HG02678 (cell line): ENCODE measurements around the gene NFE2L3.
"Not testable (repeated sequence)": the region's sequence is repeated elsewhere in the genome, so short reads cannot be mapped to it uniquely, and the experiment has no call there.

Experiments used
- ATAC-seq: cut with Tn5 transposase; IDR thresholded peaks from one replicate; pipeline ENCODE4 v1.9.1; 2021; ENCODE audit warnings: mild to moderate bottlenecking, moderate library complexity; ENCODE audit not compliant: unreplicated experiment

The NFE2L3 gene, protein sequence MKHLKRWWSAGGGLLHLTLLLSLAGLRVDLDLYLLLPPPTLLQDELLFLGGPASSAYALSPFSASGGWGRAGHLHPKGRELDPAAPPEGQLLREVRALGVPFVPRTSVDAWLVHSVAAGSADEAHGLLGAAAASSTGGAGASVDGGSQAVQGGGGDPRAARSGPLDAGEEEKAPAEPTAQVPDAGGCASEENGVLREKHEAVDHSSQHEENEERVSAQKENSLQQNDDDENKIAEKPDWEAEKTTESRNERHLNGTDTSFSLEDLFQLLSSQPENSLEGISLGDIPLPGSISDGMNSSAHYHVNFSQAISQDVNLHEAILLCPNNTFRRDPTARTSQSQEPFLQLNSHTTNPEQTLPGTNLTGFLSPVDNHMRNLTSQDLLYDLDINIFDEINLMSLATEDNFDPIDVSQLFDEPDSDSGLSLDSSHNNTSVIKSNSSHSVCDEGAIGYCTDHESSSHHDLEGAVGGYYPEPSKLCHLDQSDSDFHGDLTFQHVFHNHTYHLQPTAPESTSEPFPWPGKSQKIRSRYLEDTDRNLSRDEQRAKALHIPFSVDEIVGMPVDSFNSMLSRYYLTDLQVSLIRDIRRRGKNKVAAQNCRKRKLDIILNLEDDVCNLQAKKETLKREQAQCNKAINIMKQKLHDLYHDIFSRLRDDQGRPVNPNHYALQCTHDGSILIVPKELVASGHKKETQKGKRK

DNA sequence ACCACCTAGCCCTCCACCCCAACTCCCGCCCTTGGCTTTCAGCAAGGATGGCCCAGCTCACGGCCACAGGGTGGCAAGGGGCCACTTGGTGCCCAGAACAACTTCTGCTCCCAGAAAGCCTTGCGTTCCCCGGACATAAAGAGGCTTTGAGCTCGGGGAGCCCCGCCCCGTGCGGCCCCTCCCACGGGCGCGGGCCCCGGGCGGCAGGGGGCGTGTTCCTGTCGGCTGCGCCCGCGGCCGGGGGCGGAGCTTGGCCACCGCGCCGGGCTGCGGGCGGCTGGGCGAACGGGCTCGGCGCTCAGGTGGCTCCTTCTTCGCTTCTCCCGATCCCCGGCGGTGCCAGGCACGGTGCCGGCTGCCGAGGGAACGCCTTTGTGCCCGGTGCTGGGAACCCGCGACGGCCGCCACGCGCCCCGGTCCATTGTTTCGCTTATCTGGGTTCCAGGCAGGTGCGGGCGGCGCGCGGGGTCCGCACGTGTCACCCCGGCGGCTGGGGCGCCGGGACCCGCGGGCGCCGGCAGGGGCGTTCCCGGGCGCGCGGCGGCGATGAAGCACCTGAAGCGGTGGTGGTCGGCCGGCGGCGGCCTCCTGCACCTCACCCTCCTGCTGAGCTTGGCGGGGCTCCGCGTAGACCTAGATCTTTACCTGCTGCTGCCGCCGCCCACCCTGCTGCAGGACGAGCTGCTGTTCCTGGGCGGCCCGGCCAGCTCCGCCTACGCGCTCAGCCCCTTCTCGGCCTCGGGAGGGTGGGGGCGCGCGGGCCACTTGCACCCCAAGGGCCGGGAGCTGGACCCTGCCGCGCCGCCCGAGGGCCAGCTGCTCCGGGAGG lies at the start of gene NFE2L3:
TSS of gene NFE2L3 (plus strand) at position 246 of the 829 bp plus-strand sequence. CDS start at position 547, 301 bp downstream.
- peak; percentile 68 for ATAC-seq

DNA sequence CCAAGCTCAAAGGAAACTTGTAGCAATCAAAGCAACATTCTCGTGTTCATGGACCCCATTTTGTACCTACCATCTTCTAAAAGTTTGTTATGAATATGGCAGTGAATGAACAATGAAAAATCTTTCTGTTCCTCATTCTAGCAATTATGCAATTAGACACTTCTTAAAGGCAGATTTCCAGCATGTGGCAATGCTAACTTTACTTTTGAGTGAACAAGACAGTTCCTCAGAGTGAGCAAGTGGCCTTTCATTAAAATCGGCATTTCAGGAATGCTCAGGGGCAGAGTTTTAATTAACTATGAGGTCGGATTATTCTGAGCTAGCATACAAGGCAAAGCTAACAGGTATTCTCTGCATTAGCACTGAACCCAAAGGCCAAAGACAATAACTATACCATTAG lies 48.4 kb upstream of the NFE2L3 start:
- no peak for ATAC-seq

DNA sequence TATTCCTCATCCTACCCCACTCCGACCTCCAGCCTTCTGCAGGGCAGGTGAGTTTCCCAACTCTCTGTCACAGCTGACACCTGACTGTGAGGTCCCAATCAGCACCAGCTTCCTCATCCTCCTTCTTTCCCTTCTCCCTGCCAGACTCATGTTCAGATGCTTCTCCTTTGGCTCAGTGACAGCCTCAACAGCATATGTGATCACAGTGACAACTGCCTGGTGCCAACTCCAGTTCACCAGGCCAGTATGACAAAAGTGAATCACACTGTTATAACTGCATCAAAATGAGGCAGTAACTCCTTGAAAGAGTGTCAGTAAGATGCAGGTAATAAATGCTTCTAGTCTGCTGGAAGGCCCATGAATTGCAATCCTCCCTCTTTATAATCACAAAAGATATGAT lies 46.8 kb upstream of the NFE2L3 start:
- no peak for ATAC-seq

DNA sequence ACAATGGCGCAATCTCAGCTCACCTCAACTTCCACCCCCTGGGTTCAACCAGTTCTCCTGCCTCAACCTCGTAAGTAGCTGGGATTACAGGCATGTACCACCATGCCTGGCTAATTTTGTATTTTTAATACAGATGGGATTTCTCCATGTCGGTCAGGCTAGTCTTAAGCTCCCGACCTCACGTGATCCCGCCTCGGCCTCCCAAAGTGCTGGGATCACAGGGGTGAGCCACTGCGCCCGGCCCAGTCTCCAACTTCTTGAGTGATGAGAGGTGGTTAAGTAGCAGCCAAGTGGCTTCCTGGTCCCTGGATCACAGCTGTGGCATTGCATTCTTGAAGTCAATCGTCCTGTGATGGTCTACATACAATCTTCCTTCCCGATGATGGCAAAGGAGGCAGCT lies 46.1 kb upstream of the NFE2L3 start:
- ATAC-seq = no peak

DNA sequence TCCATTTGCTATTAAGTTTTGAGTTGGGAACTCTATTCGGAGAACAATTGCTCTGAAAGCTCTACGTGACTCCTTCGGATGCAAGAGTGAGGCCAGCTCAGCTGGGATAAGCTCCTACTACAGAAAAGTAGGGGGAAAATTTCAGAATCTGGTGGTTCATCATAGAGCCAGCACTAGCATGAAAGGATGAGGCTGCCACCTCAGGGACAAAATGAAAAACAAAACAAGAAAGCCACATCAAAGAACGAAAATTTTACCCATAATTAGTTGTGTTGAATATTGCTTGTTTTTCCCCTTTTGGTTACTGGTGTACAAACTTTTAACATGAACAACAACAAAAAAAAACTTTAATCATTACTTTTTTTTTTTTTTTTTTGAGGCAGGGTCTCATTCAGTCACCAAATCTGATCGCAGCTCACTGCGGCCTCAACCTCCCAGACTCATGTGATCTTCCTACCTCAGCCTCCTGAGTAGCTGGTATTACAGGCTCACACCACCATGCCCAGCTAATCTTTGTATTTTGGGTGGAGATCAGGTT lies 39.7 kb upstream of the NFE2L3 start:
- no peak for ATAC-seq

DNA sequence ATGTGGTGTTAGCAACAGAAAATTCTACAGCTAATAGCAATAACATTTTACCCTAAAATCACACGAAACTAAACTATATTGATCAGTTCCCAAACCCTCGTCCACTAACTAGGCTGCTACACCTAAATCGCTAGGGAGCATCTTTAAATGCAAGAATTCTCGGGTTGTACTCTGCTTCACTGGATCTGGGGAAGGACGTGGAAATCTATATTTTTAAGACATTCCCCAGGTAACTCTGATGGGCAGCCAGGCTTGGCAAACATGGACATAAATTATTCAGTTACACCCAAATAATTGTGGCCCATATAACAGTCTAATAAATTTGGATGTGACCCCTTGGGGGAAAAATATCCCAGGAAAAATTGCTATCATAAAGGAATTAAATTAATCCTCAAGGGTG lies 36.3 kb upstream of the NFE2L3 start:
- no peak for ATAC-seq

DNA sequence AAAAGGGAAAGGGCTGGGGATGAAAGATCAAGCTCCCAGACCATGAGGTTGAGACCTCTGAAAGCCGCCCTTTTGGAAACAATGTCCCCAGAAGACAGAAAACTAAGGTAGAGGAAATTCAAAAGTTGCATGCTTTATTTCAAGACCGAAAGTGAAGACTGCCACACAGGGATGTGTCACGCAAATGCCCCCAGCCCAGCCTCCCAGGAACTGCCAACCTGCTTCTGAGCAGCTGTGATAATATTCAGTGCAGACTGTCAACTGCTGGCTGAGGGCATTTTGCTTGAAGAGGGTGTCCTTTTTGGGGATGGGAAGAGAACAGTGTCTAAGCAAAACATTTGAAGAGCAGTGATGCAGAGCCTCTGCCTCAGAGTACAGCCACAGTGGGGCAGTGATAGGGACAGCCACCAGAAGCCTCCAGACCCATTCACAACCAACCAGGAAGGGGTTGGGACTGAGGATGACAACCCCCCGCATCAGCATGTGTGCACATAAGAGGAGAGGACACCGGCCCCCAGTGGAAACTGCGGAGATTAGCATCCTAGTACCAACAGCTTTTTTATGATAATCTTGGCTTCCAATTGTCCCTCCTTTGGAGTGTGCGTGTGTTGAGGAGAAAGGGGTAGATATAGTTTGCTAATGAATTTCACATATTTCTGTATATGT lies 34.7 kb upstream of the NFE2L3 start:
- ATAC-seq = no peak

DNA sequence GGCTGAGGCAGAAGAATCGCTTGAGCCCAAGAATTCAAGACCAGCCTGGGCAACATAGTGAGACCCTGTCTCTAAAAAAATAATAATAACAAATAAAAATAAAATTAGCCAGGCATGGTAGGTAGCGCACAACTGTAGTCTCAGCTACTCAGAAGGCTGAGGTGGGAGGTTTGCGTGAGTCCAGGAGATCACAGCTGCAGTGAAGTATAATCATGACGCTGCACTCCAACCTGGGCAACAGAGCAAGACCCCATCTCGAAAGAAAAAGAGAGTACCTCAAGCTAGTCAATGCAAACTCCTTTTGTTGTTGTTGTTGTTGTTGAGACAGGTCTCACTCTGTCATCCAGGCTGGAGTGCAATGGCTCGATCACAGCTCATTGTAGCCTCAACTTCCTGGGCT lies 34.0 kb upstream of the NFE2L3 start:
- no peak for ATAC-seq

DNA sequence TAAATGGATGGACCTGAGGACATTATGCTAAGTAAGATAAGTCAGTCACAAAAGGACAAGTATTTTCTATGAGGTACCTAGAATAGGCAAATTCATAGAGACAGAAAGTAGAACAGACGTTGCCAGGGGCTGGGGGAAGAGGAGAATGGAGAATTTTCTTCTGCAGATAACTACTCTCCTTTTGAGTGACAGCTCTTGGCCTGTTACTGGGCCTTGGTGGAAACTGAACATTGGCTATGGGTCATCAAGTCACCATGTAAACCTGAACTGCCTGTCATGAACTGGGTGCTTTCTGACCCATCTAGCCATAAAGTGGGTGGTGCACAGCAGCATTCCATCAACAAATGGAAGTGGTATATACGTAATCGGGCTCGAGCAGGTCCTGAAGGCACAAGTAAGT lies 29.3 kb upstream of the NFE2L3 start:
- no peak for ATAC-seq

DNA sequence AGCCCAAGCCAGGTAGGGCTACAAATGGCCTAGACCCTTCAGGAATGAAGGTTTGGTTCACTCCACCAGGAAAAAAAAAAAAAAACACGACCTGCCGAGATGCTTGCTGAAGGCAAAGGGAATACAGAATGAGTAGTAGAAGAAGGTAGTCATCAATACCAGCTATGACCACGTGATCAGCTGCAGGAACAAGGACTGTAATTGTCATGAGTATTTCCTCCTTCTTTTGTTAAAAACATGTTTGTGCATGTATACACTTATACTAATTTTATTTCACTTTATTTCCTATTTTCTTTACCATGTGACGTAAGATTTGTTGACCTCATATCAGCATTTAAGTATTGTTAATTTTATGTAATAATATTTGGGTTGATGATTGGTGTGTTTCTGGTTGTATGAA lies 27.2 kb upstream of the NFE2L3 start:
- ATAC-seq = not testable (repeated sequence)

DNA sequence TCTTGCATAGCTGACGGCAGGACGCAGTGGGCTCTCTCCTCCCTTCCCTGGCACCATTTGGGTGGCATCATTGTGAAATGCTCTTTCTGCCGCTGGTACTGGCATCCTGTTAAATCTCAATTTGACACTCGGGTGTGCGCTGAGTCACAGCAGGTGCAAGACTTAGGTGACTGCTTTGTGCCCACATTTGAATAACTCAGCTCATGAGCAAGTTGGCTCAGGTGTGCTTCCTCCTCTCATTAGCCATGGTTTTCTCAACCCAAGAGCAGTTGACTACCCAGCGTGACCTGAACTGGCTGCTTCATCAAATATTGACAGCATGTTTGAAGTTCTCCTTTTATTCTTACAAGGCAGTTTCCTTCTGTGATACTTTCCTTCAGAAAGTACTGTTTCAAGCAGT lies 24.6 kb upstream of the NFE2L3 start:
- ATAC-seq = no peak

DNA sequence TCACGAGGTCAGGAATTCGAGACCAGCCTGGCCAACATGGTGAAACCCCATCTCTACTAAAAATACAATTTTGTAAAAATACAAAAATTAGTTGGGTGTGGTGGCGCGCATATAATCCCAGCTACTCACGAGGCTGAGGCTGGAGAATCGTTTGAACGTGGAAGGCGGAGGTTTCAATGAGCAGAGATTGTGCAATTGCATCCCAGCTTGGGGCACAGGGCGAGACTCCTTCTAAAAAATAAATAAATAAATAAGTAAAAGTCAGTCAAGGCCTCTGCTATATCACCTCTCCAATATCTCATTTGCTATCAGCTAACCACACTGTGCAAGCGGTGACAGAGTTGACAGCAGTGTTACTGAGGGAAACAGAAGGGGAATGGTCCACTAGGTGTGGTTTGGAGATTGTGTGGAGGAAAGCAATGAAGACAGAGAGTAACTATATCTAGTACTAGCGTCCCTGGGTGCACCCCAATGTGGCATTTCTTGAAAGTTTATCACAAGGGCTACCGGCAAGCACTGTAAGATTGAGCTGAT lies 20.9 kb upstream of the NFE2L3 start:
- no peak for ATAC-seq

DNA sequence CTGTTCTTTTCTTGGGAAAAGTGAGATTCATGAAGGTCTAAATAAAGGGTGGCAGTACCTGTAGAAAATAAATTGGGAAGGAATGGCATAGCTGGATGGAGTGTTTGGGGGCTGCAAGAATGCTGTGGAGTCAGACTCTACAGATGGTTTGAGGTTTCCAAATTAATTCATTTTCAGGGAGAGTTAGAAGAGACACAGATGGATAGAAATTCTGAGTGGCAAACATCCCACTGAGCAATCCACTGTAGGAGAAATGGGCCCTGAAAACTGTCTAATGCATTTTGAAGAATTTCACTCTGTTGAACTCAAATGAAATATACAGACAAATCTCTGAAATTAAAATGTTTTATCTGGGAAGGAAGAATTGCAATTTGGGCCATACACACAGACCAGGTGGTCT lies 16.9 kb upstream of the NFE2L3 start:
- no peak for ATAC-seq

DNA sequence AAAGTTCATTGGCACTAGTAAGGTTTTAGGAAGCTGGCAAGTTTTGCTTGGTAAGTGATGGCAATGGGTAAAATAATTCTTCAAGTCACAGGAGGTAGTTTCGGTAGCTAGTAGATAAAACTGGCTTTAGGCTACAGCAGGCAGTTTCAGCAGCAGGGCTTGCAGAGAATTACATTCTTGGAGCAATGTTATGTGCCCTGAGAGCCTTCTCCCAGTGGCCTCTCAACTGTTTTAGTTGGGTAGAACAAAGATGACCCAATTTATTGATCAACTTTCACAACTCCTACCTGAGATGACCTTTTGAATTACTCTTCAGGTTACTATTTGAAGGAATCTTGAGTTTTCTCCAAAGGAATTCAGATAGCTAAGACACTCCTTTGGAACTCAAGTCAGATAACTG lies 16.4 kb upstream of the NFE2L3 start:
- no peak for ATAC-seq

DNA sequence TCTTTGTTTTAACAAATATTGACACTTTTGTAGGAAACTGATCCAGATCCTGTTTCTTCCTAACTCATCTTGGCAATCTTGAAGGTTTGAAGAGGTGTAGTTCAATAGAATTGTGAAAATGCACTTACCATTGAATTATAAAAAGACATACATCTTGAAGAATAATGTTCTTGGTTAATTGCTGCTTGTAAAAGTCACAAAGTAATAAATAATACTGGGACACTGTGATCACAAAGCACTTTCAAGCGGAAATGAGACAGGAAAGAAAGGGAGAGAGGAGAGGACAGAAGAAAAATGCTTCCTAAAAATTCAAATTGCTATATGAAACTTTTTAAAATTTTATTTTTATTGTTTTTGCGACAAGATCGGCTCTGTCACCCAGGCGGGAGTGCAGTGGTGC lies 15.2 kb upstream of the NFE2L3 start:
- ATAC-seq = no peak

DNA sequence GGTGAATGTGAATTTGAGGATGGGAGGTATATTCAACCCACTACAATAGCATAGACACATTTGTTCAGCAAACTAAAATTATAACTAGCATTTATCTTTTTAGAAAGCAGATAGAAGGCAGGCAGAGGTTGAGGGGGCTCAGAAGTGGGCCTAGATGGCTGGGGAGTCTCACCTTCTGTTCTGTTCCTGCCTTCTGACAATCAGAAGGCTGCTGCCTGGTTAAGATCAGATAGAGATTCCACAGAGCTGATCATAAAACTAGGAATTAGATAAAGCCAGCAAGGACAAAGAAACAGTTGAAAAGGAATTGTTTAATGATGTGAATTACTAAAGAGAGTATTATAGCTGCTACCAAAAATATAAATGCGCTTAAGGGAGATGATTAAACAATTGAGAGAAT lies 11.6 kb upstream of the NFE2L3 start:
- no peak for ATAC-seq

DNA sequence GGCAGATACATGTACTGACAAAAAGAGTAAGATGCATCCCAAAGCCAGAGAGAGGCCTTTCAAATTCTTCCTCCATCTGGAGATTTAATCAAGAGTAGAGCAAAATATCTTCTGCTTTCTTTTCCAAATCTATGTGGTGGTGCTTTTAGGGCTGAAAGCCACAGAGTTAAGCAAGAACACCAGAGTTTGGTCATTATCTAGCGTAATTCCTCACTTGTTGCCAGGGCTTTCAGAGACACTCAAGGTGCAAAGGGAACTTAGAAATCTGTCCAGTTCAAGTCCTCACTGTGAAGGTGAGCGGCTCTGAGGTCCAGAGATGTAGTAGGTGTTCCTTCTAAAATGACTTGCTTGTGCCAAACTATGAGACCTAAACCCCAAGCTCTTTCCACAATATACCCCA lies 10.9 kb upstream of the NFE2L3 start:
- no peak for ATAC-seq

DNA sequence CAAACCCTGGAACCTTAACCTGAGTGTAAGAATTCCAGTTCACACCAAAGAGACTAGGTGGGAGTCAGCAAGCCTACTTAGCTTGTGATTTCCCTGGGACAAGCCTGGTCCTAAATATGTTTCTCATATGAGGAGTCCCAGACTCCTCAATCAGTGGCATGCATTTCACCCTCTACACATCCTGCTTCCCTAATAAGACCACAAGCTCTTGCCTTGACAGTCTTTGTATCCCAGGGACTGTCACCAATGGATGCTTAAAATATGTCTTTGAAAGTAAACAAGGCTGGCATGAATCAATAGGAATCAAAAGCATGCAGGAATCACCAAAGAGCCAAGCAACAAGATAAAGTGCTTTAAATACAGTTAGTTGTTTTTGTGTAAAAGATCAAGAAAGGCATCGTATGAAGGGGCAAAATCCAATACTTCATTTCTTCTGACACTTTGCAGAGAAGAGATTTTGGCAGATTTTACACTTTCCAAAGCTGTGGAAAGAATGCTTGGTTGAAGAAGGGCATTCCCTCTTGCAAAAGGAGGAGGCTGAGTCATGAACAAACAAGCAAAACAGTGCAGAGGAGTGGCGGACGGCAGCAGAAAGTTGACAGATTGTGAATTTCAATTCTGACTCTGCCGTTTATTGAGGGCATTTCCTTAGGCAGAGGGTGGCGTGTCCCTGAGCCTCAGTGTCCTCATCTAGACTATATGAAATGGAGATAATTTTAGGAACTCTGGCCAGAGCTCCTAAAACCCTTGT lies 8.5 kb upstream of the NFE2L3 start:
- no peak for ATAC-seq

DNA sequence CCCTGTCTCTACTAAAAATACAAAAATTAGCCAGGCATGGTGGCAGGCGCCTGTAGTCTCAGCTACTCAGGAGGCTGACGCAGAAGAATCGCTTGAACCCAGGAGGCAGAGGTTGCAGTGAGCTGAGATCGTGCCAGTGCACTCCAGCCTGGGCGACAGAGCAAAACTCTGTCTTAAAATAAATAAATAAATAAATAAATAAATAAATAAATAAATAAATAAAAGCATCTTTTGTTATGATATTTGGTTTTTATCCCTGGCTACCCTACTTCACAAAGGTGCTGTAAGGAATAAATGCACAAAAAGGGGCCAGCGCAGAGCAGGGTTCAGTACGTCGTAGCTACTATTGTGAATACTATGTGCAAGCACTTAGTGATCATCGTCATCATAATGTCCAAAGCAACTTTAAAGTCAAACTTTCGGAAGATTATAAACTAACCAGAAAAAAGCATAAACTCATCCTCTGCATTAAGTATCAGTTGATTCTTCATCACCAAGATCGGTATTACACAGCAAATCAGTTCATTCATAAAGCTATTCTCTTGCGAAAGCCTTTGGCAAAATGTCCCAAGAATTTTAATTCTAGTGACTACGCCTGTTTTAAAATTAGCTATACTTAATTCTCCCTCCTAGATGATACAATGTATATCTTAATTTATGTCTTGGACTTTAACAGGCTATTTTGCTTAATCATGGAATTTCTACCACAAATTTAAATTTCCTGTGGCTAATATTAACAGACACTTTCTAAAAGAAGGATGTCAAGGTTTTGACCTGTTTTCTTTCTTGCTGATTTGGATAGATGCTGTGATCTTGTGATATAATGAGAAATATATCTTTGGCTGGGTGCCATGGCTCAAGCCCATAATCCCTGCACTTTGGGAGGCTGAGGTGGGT lies 7.6 kb upstream of the NFE2L3 start:
- no peak for ATAC-seq
